NT2/D1 (cell line): ENCODE results near the gene DENND1C.

Experiments
- DNase-seq: peaks from one replicate; pipeline ENCODE4 v3.0.0-alpha.2; 2011; ENCODE audit warnings: low read depth, low spot score
- H3K27me3 ChIP-seq: 2 replicates; pipeline ENCODE4 v1.6.0; 2011; ENCODE audit warnings: mild to moderate bottlenecking; ENCODE audit not compliant: insufficient read length, insufficient read depth
- H3K36me3 ChIP-seq: 2 replicates; pipeline ENCODE4 v1.6.1; 2011; ENCODE audit warnings: mild to moderate bottlenecking, low read length, mixed read lengths; ENCODE audit not compliant: insufficient read depth, insufficient read length
- H3K4me1 ChIP-seq: 2 replicates; pipeline ENCODE4 v1.5.1; 2011; ENCODE audit not compliant: insufficient read depth, insufficient read length
- H3K4me3 ChIP-seq: 2 replicates; pipeline ENCODE4 v1.5.1; 2011; ENCODE audit warnings: low read depth; ENCODE audit not compliant: insufficient read length
- H3K9ac ChIP-seq: 2 replicates; pipeline ENCODE4 v1.6.0; 2011; ENCODE audit warnings: low read depth; ENCODE audit not compliant: insufficient read length
- H3K9me3 ChIP-seq: 2 replicates; pipeline ENCODE4 v1.5.1; 2011; ENCODE audit warnings: mild to moderate bottlenecking, low read length; ENCODE audit not compliant: insufficient read depth
- SUZ12 ChIP-seq: IDR thresholded peaks from 2 replicates; pipeline ENCODE4 v1.6.1; 2011; ENCODE audit not compliant: insufficient read length, insufficient read depth; ENCODE audit errors: extremely low read depth
- YY1 ChIP-seq: IDR thresholded peaks from 2 replicates; pipeline ENCODE4 v1.6.1; 2011; ENCODE audit not compliant: insufficient read length, insufficient read depth
- ZNF274 ChIP-seq: IDR thresholded peaks from 2 replicates; pipeline ENCODE4 v1.6.1; 2011; ENCODE audit warnings: mild to moderate bottlenecking, low read depth, low read length

The DENND1C gene

DNA sequence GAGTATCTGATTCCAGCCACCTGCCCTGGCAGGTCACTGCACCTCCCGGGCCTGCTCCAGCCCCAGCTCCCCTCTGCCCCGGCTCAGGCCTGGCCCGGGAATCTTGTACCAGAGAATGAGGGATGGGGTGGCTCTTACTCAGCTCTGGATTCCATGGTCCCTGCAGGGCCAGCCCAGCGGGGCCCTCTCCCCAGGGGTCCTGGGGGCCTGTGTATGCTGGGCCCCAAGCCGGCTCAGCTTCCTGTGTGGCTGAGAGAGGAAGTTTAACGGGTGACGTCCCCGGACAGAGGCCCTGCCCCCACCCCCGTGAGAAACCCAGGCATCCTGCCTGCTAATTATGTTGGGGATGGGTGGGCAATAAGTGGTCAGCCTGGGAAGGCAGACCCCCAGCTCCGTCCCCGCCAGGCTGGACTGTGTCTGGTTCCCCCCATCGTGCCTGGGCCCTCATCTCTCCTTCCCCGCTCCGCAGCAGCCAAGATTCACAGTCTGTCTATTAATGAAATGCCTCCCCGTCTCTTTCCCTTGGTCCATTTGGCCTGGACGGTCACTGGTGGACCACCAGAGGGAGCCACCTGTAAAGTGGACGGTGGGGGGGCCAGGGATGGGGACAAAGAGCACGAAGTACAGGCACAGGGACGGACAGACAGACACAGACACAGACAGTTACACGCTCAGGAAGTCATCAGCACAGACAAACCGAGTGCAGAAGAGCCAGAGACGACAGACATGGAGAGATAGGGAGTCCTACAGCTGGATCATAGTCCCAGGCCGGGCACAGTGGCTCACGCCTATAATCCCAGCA is at the start of gene DENND1C:
DENND1C (minus strand) TSS at position 247 of the 802 bp plus-strand sequence; CDS start at position 155, 92 bp downstream.
- Histone ChIP-seq H3K4me3 (no peak within 1 kb of the TSS), H3K4me1 (peaks cover 26% of the 10 kb centered on the region), H3K27me3 (no peaks in the 10 kb centered on the region), H3K9ac (peak within 1 kb of the TSS; percentile 26), H3K9me3 (no peaks in the 10 kb centered on the region), H3K36me3 (no peaks in the 10 kb centered on the region)
- TF ChIP-seq ZNF274 (no peak), YY1 (no peak), SUZ12 (no peak)
- DNase-seq, result no peak

GRCh38 chr19:6530386-6531162 is 49.0 kb upstream of the DENND1C start, which contains the start of gene TNFSF9:
Gene TNFSF9, plus strand, starts transcription at chr19:6531026. Its CDS starts 11 bp downstream, at chr19:6531037.
- peaks cover 10% of the 10 kb centered on the region for H3K4me1 ChIP-seq
- peak within 1 kb of the TSS; percentile 76 for H3K4me3 ChIP-seq
- TF ChIP-seq YY1 (no peak), ZNF274 (no peak), SUZ12 (no peak)
- no peak for DNase-seq
- H3K27me3 ChIP-seq, result peaks cover 15% of the 10 kb centered on the region
- peaks cover 3% of the 10 kb centered on the region; the same call in 1 of the 2 replicates for H3K9me3 ChIP-seq
- peaks cover 11% of the 10 kb centered on the region for H3K36me3 ChIP-seq
- peak within 1 kb of the TSS; percentile 92 for H3K9ac ChIP-seq

DNA sequence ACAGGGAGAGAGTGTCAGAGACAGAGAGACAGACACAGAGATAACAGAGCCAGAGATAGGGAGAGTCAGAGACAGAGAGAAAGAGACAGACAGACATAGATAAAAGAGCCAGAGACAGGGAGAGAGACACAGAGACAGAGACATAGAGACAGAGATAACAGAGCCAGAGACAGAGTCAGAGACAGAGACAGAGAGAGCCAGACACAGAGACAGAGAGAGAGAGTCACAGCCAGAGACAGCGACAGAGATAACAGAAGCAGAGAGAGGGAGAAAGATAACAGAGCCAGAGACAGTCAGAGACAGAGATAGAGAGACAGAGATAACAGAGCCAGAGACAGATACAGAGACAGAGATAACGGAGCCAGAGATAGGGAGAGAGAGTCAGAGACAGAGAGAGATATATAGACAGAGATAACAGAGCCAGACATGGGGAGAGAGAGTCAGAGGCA is 48.4 kb upstream of the DENND1C start:
- peaks cover 15% of the 10 kb centered on the region for H3K27me3 ChIP-seq
- H3K9ac ChIP-seq, result peak overlapping the region; percentile 92
- peak overlapping the region; percentile 76 for H3K4me3 ChIP-seq
- H3K9me3 ChIP-seq, result no peaks in the 10 kb centered on the region
- no peak for DNase-seq
- H3K4me1 ChIP-seq, result peaks cover 10% of the 10 kb centered on the region
- peaks cover 7% of the 10 kb centered on the region for H3K36me3 ChIP-seq
- TF ChIP-seq ZNF274, result no peak

DNA sequence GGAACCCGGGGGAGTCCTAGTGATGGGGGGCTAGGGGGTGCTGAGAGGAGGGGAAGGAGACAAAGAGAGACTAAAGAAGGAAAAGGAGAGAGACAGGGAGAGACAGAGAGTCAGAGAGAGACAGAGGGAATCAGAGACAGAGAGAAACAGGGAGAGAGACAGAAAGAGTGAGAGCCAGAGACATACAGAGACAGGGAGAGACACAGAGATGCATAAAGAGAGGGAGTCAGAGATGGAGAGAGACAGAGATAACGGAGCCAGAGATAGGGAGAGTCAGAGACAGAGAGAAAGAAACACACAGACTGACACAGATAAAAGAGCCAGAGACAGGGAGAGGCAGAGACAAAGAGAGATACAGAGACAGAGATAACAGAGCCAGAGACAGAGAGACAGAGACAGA is 47.8 kb upstream of the DENND1C start:
- H3K36me3 ChIP-seq, result peaks cover under 1% of the 10 kb centered on the region
- no peak overlapping the region for H3K4me3 ChIP-seq
- no peak for DNase-seq
- TF ChIP-seq YY1, result no peak
- TF ChIP-seq SUZ12, result no peak
- TF ChIP-seq ZNF274, result no peak
- H3K4me1 ChIP-seq, result peaks cover 10% of the 10 kb centered on the region
- H3K9ac ChIP-seq, result no peak overlapping the region
- no peaks in the 10 kb centered on the region for H3K9me3 ChIP-seq
- peaks cover 15% of the 10 kb centered on the region for H3K27me3 ChIP-seq

DNA sequence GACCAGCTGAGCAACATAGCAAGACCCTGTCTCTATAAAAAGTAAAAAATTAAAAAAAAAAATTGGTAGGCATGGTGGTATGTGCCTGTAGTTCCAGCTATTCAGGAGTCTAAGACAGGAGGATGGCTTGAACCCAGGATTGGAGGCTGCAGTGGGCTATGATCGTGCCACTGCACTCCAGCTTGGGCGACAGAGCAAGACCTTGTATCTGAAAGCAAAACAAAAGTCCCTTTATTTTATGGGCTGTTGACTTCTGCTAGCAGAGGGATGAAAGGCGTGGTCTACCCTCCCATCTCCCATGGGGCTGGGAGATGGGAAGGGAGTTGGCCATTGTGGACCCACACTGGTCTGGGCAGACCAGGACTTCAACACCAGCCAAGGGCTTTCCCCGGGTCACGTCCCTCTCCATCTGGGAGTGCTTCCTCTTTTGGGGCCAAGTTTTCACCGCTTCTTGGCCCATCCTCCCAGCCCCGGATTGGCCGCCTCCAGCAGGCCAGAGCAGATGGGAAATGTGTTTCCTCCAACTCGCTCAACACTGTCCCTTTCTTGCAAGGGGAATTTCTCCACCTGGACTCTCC is 47.0 kb upstream of the DENND1C start:
- peaks cover 15% of the 10 kb centered on the region for H3K27me3 ChIP-seq
- H3K4me1 ChIP-seq, result peaks cover 10% of the 10 kb centered on the region
- no peak overlapping the region for H3K4me3 ChIP-seq
- no peak for TF ChIP-seq SUZ12
- TF ChIP-seq ZNF274, result no peak
- no peak for TF ChIP-seq YY1
- no peak overlapping the region for H3K9ac ChIP-seq
- no peaks in the 10 kb centered on the region for H3K36me3 ChIP-seq
- DNase-seq, result no peak
- no peaks in the 10 kb centered on the region for H3K9me3 ChIP-seq

DNA sequence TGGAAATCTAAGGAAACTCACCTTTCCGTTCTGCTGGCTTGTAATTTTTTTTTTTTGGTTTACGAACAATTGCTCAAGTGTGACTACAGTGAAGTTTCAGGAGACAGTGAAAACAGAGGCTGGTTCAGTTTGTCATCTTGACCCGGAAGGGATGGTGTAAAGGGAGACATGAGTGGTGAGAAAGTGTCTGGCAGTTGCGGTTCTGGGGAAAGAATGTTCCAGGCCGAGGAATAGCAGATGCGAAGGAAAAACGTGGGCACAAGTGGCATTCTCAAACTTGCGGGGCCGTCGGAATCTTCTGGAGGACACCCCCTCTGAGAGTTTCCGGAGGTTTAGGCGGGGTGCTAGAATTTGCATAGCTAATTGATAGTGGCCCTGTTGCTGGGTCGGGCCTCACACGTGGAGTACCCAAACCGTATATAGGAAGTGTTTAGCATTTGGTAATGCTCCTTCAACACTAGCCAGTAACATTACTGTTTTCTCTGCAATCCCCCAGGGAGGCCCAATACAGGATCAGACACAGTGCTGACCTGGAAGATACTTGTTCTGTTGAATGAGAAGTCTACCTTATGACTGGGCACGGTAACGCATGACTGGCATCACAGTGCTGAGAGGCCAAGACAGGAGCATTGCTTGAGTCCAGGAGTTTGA is 46.4 kb upstream of the DENND1C start:
- no peak for DNase-seq
- H3K4me1 ChIP-seq, result peaks cover 10% of the 10 kb centered on the region
- no peak overlapping the region for H3K4me3 ChIP-seq
- H3K9me3 ChIP-seq, result no peaks in the 10 kb centered on the region
- TF ChIP-seq ZNF274, result no peak
- TF ChIP-seq YY1, result no peak
- TF ChIP-seq SUZ12, result no peak
- H3K36me3 ChIP-seq, result no peaks in the 10 kb centered on the region
- H3K27me3 ChIP-seq, result peaks cover 15% of the 10 kb centered on the region
- no peak overlapping the region for H3K9ac ChIP-seq

- no peak for TF ChIP-seq YY1
- TF ChIP-seq SUZ12, result no peak
- no peaks in the 10 kb centered on the region for H3K36me3 ChIP-seq
- no peak for DNase-seq
- no peak overlapping the region for H3K9ac ChIP-seq
- peaks cover 13% of the 10 kb centered on the region for H3K4me1 ChIP-seq
- H3K9me3 ChIP-seq, result no peaks in the 10 kb centered on the region
- no peak overlapping the region for H3K4me3 ChIP-seq
- H3K27me3 ChIP-seq, result no peaks in the 10 kb centered on the region
Measured at GRCh38 chr19:6524311-6524710, 42.7 kb upstream of the DENND1C start.
